ENCODE measurements around the gene CDH23.

DNA sequence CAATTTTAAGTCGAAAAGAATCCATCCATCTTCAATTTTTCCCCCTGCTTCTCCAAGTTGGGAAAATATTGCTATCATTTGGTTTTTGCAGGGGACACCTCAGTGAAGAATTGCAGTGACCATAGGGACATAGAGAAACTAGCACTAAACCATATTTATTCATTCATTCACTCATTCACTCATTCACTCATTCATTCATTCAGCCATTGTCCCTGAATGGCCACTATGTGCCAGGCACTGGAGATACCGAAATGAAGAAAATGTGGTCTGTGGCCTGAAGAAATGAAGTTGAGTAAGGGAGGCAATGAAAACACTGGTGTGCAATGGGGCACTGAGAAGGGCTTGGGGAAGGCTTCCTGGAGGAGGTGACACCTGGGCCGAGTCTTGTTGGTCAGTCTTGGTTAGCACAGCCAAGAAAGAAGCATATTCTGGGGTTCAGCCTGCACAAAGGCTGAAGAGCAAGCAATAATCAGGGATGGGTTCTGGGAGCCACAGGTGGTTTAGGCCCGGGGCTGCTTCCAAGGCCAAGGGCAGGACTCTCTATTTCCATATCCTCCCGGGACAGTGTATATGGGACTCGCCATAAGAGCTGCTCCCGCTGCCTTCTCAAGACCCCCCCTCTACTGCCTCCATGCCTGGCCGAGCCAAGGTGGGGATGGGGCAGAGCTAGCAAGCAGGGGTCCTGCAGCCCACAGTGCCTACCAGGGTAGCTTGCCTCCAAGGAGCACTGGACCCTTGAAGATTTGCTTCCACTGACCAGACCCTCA lies 348.4 kb downstream of the CDH23 start:
- TF ChIP-seq EZH2phosphoT487 (IDR thresholded peaks at IDR 0.05; ENCODE audit: insufficient read depth, low read depth), result no peak
- TF ChIP-seq EZH2 (IDR thresholded peaks at IDR 0.05; ENCODE audit: insufficient read depth, poor library complexity, severe bottlenecking), result no peak

Measured in GM23248 (cell line).